HepG2 (cell line): ENCODE results near the gene MRPL34. TPM values are rescaled to one million over a fixed set of nuclear protein-coding genes. Genes with fewer than 3 reads are reported as not detected.

Experiments
- ATF1 ChIP-seq: IDR thresholded peaks from 2 replicates; pipeline ENCODE4 v1.6.1; 2016; ENCODE audit warnings: mild to moderate bottlenecking, control low read depth
- CBFB ChIP-seq: sonication (generic); formaldehyde crosslinking; IDR thresholded peaks from 2 replicates; pipeline ENCODE4 v1.4.0; 2020; ENCODE audit warnings: missing genetic modification reagents
- CBX5 ChIP-seq: sonication (generic); formaldehyde crosslinking; IDR thresholded peaks from 2 replicates; pipeline ENCODE4 v1.4.0; 2020; ENCODE audit warnings: missing genetic modification reagents, borderline replicate concordance
- CSRNP2 ChIP-seq: sonication (generic); formaldehyde crosslinking; conservative IDR thresholded peaks from 2 replicates; pipeline ENCODE4 v1.8.0; 2022; ENCODE audit warnings: low read depth, missing genetic modification reagents
- FOSL1 ChIP-seq: sonication (generic); formaldehyde crosslinking; IDR thresholded peaks from 2 replicates; pipeline ENCODE4 v1.9.0; 2021; ENCODE audit warnings: missing genetic modification reagents, borderline replicate concordance
- HMG20B ChIP-seq: conservative IDR thresholded peaks from 2 replicates; pipeline ENCODE4 v1.6.1; 2016; ENCODE audit warnings: missing genetic modification reagents, missing compliant biosample characterization
- NFE2L2 ChIP-seq: fragments of 150-350 bp; IDR thresholded peaks from 2 replicates; pipeline ENCODE4 v1.6.1; 2014; ENCODE audit warnings: low read length
- NR2C2 ChIP-seq: sonication (generic); formaldehyde crosslinking; IDR thresholded peaks from 2 replicates; pipeline ENCODE4 v1.4.0; 2020; ENCODE audit warnings: missing genetic modification reagents, mild to moderate bottlenecking, moderate library complexity, borderline replicate concordance
- REPIN1 ChIP-seq: sonication (generic); formaldehyde crosslinking; IDR thresholded peaks from 2 replicates; pipeline ENCODE4 v1.8.0; 2022; ENCODE audit warnings: missing genetic modification reagents, low read depth, mild to moderate bottlenecking, borderline replicate concordance
- SMARCE1 ChIP-seq: fragments of 450-650 bp; IDR thresholded peaks from 2 replicates; pipeline ENCODE4 v1.6.1; 2017; ENCODE audit warnings: borderline replicate concordance
- STAG1 ChIP-seq: sonication (generic); formaldehyde crosslinking; IDR thresholded peaks from 2 replicates; pipeline ENCODE4 v1.4.0; 2020; ENCODE audit warnings: missing genetic modification reagents
- TCF7L2 ChIP-seq: IDR thresholded peaks from 2 replicates; pipeline ENCODE4 v1.6.1; 2011; ENCODE audit warnings: mild to moderate bottlenecking, low read depth, low read length, moderate library complexity
- YEATS2 ChIP-seq: sonication (generic); formaldehyde crosslinking; IDR thresholded peaks from 2 replicates; pipeline ENCODE4 v1.4.0; 2020; ENCODE audit warnings: missing genetic modification reagents, borderline replicate concordance
- ZBTB2 ChIP-seq: sonication (generic); formaldehyde crosslinking; IDR thresholded peaks from 2 replicates; pipeline ENCODE4 v1.8.0; 2022; ENCODE audit warnings: low read depth, missing genetic modification reagents
- ZBTB20 ChIP-seq: sonication (generic); formaldehyde crosslinking; IDR thresholded peaks from 2 replicates; pipeline ENCODE4 v1.8.1; 2023; ENCODE audit warnings: missing genetic modification reagents, low read depth, mild to moderate bottlenecking, borderline replicate concordance
- ZNF362 ChIP-seq: sonication (generic); formaldehyde crosslinking; IDR thresholded peaks from 2 replicates; pipeline ENCODE4 v1.4.0; 2020; ENCODE audit warnings: missing genetic modification reagents, mild to moderate bottlenecking, borderline replicate concordance
- ZNF510 ChIP-seq: sonication (generic); formaldehyde crosslinking; IDR thresholded peaks from 2 replicates; pipeline ENCODE4 v1.4.0; 2020; ENCODE audit warnings: low read depth, mild to moderate bottlenecking, missing genetic modification reagents
- ZNF614 ChIP-seq: IDR thresholded peaks from 2 replicates; pipeline ENCODE4 v1.6.1; 2018; ENCODE audit warnings: missing biosample characterization, missing genetic modification reagents, inconsistent platforms, borderline replicate concordance
- ZNF616 ChIP-seq: sonication (generic); formaldehyde crosslinking; IDR thresholded peaks from 2 replicates; pipeline ENCODE4 v1.5.0; 2020; ENCODE audit warnings: low read depth, mild to moderate bottlenecking, missing genetic modification reagents
- ZNF709 ChIP-seq: sonication (generic); formaldehyde crosslinking; IDR thresholded peaks from 2 replicates; pipeline ENCODE4 v1.5.0; 2020; ENCODE audit warnings: mild to moderate bottlenecking, missing genetic modification reagents
- ZNF746 ChIP-seq: sonication (generic); formaldehyde crosslinking; IDR thresholded peaks from 2 replicates; pipeline ENCODE4 v1.8.0; 2022; ENCODE audit warnings: mild to moderate bottlenecking, missing genetic modification reagents
- ZNF782 ChIP-seq: sonication (generic); formaldehyde crosslinking; IDR thresholded peaks from 2 replicates; pipeline ENCODE4 v1.4.0; 2020; ENCODE audit warnings: missing genetic modification reagents, mild to moderate bottlenecking, borderline replicate concordance
- ZNF816 ChIP-seq: sonication (generic); formaldehyde crosslinking; IDR thresholded peaks from 2 replicates; pipeline ENCODE4 v1.8.0; 2022; ENCODE audit warnings: missing genetic modification reagents, mild to moderate bottlenecking, borderline replicate concordance
- polyA plus RNA-seq, 8 experiments: library from polyadenylated mRNA; depleted of rRNA in 3 of 8; stranded (reverse) in 7 of 8; unstranded in 1 of 8; fragments of >200 nt; fragmentation: Illumina TruSeq in 4 of 8; extraction: Trizol in 4 of 8; gene quantifications; 2 replicates each; pipeline versions ENCODE4 v1.2.1 to v1.2.3, GENCODE V29; 2011 to 2016; ENCODE audit warnings: low read depth in 4 of 8, missing spikeins in 1 of 8, mixed read lengths in 1 of 8; ENCODE audit not compliant: insufficient read depth in 1 of 8
- total RNA-seq, 5 experiments: library from RNA; depleted of rRNA; stranded (reverse); fragments of >200 nt; fragmentation: Illumina TruSeq; extraction: Trizol; gene quantifications; 2 replicates each; pipeline ENCODE4 v1.2.3, GENCODE V29; 2016; ENCODE audit warnings: low read depth in 1 of 5

The MRPL34 gene
- total and polyA plus RNA-seq, 2 of the 13 experiments (the other 11 are each of a cell fraction or from before 2014, with no cell fraction given) = 74.0 to 77.3 TPM

GRCh38 chr19:17334414-17335409, 29.0 kb downstream of the MRPL34 start, which contains the start of gene ANO8 (continued):
- TF ChIP-seq ATF1 (CRISPR knock-in tag) (peak; percentile 49; the same call in 1 of the 2 replicates), CSRNP2 (CRISPR knock-in tag) (no peak), ZNF816 (CRISPR knock-in tag) (no peak; the same call in 1 of the 2 replicates), ZNF362 (CRISPR knock-in tag) (no peak), CBX5 (CRISPR knock-in tag) (0 out of 2 replicates have a peak, but pooled peaks have one; percentile 24), ZNF746 (CRISPR knock-in tag) (no peak; the same call in 1 of the 2 replicates), HMG20B (CRISPR knock-in tag) (no peak), SMARCE1 (no peak), REPIN1 (peak; percentile 79), ZNF616 (CRISPR knock-in tag) (peak; percentile 66; the same call in 1 of the 2 replicates), STAG1 (CRISPR knock-in tag) (no peak), NFE2L2 (no peak), NR2C2 (peak; percentile 69), ZBTB2 (CRISPR knock-in tag) (peak; percentile 60; the same call in 1 of the 2 replicates), ZNF510 (CRISPR knock-in tag) (no peak), CBFB (no peak; the same call in 1 of the 2 replicates), ZNF614 (CRISPR knock-in tag) (no peak; the same call in 1 of the 2 replicates), ZNF782 (CRISPR knock-in tag) (no peak), TCF7L2 (no peak), YEATS2 (CRISPR knock-in tag) (no peak), ZBTB20 (no peak), ZNF709 (CRISPR knock-in tag) (peak; percentile 84; the same call in 1 of the 2 replicates), FOSL1 (CRISPR knock-in tag) (no peak)
